ENCODE data around the gene HMGA1. TPM values are rescaled to one million over a fixed set of nuclear protein-coding genes. Genes with fewer than 3 reads are reported as not detected.

The HMGA1 gene
- total and polyA plus RNA-seq, 2 of the 13 experiments (the other 11 are each of a cell fraction or from before 2014, with no cell fraction given): 117 to 145 TPM

GRCh38 chr6:34249469-34250261 lies 13.0 kb downstream of the HMGA1 start (continued):
- no peak for TF ChIP-seq HNF4G (IDR thresholded peaks at IDR 0.05; ENCODE audit: borderline replicate concordance, low read depth, low read length)
- 0 out of 2 replicates have a peak, but pooled peaks have one; percentile 55 for TF ChIP-seq HNF4G (CRISPR knock-in tag; IDR thresholded peaks at IDR 0.05; ENCODE audit: borderline replicate concordance, low read depth)
- TF ChIP-seq, protein P1, sequence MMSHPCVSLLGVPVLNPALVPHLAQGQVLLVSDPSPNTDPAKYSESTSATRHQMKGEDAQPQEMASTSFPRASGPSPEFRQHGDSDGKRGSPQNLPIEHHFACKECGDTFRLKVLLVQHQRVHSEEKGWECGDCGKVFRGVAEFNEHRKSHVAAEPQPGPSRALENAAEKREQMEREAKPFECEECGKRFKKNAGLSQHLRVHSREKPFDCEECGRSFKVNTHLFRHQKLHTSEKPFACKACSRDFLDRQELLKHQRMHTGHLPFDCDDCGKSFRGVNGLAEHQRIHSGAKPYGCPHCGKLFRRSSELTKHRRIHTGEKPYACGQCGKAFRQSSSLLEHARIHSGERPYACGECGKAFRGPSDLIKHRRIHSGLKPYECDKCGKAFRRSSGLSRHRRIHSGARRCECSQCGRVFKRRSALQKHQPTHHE (CRISPR knock-in tag; IDR thresholded peaks at IDR 0.05; ENCODE audit: borderline replicate concordance): no peak
- TF ChIP-seq CAMTA2 (CRISPR knock-in tag; IDR thresholded peaks at IDR 0.05; ENCODE audit: borderline replicate concordance): no peak
- TF ChIP-seq RBM39 (IDR thresholded peaks at IDR 0.05; ENCODE audit: low read depth, low read length, poor library complexity, severe bottlenecking): no peak
- TF ChIP-seq ZSCAN22 (CRISPR knock-in tag; IDR thresholded peaks at IDR 0.05): no peak
- TF ChIP-seq ZNF337 (CRISPR knock-in tag; IDR thresholded peaks at IDR 0.05; ENCODE audit: borderline replicate concordance, low read depth): 0 out of 2 replicates have a peak, but pooled peaks have one; percentile 3
- TF ChIP-seq ZNF292 (CRISPR knock-in tag; IDR thresholded peaks at IDR 0.05; ENCODE audit: borderline replicate concordance, low read depth): peak; percentile 76; the same call in 1 of the 2 replicates
- TF ChIP-seq ZNF460 (CRISPR knock-in tag; IDR thresholded peaks at IDR 0.05; ENCODE audit: borderline replicate concordance): peak; percentile 98
- TF ChIP-seq MXD1 (CRISPR knock-in tag; IDR thresholded peaks at IDR 0.05): no peak
- no peak for TF ChIP-seq SMARCE1 (IDR thresholded peaks at IDR 0.05; ENCODE audit: borderline replicate concordance)
- no peak for TF ChIP-seq ZNF225 (CRISPR knock-in tag; IDR thresholded peaks at IDR 0.05)
- TF ChIP-seq SOX6 (IDR thresholded peaks at IDR 0.05): no peak
- peak; percentile 3; the same call in 1 of the 2 replicates for TF ChIP-seq SOX6 (CRISPR knock-in tag; IDR thresholded peaks at IDR 0.05)
- TF ChIP-seq, protein P2, sequence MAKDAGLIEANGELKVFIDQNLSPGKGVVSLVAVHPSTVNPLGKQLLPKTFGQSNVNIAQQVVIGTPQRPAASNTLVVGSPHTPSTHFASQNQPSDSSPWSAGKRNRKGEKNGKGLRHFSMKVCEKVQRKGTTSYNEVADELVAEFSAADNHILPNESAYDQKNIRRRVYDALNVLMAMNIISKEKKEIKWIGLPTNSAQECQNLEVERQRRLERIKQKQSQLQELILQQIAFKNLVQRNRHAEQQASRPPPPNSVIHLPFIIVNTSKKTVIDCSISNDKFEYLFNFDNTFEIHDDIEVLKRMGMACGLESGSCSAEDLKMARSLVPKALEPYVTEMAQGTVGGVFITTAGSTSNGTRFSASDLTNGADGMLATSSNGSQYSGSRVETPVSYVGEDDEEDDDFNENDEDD (CRISPR knock-in tag; IDR thresholded peaks at IDR 0.05; ENCODE audit: borderline replicate concordance): no peak
- 0 out of 2 replicates have a peak, but pooled peaks have one; percentile 10 for TF ChIP-seq CHD4 (IDR thresholded peaks at IDR 0.05; ENCODE audit: borderline replicate concordance, low read length)
- TF ChIP-seq ZNF598 (CRISPR knock-in tag; IDR thresholded peaks at IDR 0.05; ENCODE audit: borderline replicate concordance): no peak
- TF ChIP-seq KLF9 (CRISPR knock-in tag; IDR thresholded peaks at IDR 0.05; ENCODE audit: low read depth): 0 out of 2 replicates have a peak, but pooled peaks have one; percentile 38
- 0 out of 2 replicates have a peak, but pooled peaks have one; percentile 31 for TF ChIP-seq ZNF501 (CRISPR knock-in tag; IDR thresholded peaks at IDR 0.05)
- no peak for TF ChIP-seq FOSL2 (CRISPR knock-in tag; IDR thresholded peaks at IDR 0.05)
- TF ChIP-seq RARA (CRISPR knock-in tag; IDR thresholded peaks at IDR 0.05): no peak
- no peak for TF ChIP-seq ZNF33A (CRISPR knock-in tag; IDR thresholded peaks at IDR 0.05; ENCODE audit: borderline replicate concordance)
- no peak for TF ChIP-seq IRF9 (CRISPR knock-in tag; IDR thresholded peaks at IDR 0.05; ENCODE audit: borderline replicate concordance)
- TF ChIP-seq NFE2L1 (CRISPR knock-in tag; IDR thresholded peaks at IDR 0.05; ENCODE audit: borderline replicate concordance): no peak
- TF ChIP-seq, protein P3, sequence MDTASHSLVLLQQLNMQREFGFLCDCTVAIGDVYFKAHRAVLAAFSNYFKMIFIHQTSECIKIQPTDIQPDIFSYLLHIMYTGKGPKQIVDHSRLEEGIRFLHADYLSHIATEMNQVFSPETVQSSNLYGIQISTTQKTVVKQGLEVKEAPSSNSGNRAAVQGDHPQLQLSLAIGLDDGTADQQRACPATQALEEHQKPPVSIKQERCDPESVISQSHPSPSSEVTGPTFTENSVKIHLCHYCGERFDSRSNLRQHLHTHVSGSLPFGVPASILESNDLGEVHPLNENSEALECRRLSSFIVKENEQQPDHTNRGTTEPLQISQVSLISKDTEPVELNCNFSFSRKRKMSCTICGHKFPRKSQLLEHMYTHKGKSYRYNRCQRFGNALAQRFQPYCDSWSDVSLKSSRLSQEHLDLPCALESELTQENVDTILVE (CRISPR knock-in tag; IDR thresholded peaks at IDR 0.05): no peak

All from HepG2 (cell line).